Epidermal melanocyte (primary cell): ENCODE data around the gene KRT31.
"Not testable (repeated sequence)": the region's sequence is repeated elsewhere in the genome, so short reads cannot be mapped to it uniquely, and the experiment has no call there.

ENCODE experiments used
- DNase-seq: peaks from one replicate; pipeline ENCODE4 v3.0.0; 2011; ENCODE audit warnings: low spot score; ENCODE audit not compliant: insufficient read length

KRT31 gene

DNA sequence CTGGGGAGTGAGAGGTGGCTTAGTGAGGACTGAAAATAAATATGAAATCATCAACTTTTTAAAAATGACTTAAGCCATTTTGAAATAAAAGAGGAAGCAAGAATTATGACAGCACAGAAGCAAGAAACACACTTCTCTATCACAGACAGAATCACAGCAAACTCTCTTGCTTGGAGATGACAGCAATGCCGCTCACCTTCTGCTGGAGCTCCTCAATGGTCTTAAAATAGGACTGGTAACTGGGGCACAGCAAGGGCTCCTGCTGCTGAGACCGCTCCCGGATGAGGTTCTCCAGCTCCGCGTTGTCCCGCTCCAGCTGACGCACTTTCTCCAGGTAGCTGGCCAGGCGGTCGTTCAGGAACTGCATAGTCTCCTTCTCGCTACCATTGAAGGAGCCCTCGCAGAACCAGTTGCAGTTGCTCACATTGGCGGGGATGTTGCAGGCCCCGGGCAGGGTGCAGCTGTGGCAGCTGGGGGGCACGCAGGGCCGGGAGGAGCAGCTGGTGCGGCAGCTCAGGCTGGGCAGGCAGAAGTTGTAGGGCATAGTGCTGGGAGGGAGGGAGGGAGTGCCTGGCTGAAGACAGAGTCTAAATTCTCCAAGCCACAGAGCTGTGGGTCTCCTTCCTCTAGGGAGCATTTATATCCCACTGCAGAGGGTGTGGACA lies at the start of gene KRT31:
Gene KRT31 (minus strand): TSS at position 613 of the 665 bp plus-strand sequence. CDS start 69 bp downstream, at position 544.
- no peak for DNase-seq

DNA sequence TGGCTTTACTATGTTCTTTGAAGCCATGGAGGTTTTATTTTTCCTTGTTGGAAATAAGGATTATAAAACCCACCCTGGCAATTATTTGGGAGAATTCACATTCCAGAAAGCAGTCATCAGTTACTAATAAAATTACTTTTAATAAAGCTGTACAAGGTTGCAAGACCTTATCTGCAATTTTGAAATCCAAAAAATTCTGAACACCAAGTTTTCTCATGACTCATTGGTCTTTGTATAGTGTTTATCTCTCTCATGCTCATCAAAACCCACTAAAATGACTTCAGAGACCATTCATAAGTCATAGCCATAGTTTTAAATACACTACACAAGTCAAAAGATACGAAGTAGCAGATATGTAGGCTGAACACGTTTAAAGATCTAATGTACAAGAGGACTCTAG lies 49.4 kb upstream of the KRT31 start:
- no peak for DNase-seq

DNA sequence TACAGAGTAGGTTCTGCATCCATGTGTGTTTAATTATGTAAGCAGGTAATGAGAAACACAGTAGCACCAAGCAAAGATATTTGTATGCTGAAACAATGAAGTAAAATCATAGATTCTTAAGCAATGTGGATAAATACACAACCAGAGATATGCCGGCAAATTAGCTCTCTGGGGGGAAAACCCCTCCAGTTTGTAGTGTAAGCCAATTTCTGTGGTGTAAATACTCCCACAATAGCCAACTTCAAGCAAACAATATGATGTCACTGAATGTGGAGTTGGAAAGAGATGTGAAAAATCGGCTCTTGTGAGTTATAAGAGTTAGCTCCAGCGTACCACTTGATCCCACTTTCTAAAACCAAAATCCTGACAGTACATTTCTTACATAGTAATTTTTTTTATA lies 47.2 kb upstream of the KRT31 start:
- DNase-seq, result no peak

DNA sequence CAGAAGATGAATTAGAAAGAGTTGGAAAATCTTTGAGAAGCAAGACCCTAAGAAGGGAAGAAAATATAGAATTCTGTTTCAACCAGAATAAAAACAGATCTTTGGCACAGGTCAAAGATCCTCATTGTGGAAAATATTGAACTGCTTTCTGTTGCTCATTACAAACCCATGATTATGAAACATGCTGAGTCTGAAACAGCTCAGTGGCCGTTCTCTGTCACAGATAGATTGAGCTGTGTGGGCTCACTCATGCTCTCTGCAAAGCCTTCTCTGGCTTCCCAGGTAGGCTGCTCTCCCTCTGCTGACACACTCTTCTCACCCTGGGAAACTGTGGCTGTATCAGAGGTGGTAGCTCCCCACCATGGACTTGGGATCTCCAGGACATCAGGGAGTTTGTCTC lies 46.8 kb upstream of the KRT31 start:
- DNase-seq, result no peak

DNA sequence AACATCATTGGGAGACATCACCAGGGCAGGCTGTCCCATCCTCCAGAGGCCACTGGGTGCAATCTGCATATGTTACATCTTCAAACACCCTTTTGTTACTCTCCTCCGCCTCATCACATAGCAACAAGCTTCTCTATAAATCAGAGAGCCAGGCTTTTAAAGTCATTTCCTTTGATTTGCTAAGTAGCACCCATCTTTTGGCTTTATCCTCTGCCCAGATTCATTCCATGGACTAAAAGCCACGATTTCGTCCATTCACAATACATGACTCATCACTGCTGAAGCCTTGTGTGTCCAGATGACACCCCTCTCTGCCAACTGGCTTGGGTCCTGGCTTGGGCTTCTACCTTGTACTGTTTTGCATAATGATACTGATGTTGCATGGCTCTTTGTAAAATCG lies 45.3 kb upstream of the KRT31 start:
- DNase-seq, result no peak

DNA sequence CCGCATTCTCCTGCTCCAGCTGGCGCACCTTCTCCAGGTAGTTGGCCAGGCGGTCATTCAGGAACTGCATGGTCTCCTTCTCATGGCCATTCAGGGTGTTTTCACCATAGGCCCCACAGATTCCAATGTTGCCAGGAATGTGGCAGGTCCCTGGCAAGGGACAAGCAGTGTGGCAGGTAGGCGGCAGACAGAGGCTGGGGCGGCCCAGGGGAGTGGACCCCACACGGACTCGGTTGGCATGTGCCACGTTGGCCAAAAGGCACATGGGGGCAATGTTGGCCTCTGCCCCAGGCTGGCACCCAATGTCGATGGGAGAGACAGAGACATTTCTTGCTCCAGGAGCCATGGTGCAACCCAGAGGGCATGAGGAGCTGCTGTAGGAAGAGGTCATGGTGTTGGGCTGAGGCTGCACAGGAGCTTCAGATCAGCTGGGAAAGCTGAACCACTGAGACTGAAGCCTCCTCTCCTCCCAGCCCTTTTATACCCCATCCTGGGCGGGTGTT lies 43.2 kb upstream of the KRT31 start, which contains the start of gene KRT38:
Gene KRT38 (minus strand): TSS at position 453 of the 503 bp plus-strand sequence. CDS start 62 bp downstream, at position 391.
- no peak for DNase-seq

DNA sequence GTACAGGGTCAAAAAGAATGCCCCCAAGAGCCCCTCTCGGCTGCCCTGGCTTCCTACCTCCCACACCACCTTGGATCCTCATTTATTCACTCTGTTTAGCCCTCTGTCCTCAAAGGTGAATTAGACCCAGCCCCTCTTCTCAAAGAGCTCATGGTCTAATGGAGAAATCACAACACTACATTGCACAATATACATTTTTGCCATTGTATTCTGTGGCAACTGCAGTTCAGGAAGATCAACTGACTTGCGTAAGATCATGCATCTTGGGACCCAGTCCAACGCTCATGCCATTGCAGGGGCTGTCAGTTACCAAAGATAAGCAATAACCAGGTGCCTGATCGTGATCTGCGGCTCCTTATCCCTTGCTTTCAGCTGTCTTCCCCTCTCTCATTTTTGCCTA lies 42.0 kb upstream of the KRT31 start:
- DNase-seq, result no peak

DNA sequence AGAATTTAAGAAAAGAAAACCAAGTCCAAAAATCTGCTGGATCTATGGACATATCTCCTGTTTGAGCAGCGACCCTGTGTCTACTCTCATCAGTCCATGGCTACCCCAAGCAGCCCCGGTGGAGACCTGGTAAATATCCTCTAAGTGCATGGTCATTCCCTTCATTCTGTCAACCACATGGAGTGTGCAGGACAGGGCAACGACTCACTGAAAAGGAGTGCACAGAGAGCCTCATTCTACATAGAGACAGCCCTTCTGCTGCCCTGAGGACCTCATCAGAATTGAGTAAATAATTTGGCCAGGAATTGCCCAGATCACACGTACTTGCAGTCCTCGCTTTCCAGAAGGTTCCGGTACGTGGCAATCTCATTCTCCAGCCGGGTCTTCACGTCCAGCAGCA lies 40.4 kb upstream of the KRT31 start:
- no peak for DNase-seq

DNA sequence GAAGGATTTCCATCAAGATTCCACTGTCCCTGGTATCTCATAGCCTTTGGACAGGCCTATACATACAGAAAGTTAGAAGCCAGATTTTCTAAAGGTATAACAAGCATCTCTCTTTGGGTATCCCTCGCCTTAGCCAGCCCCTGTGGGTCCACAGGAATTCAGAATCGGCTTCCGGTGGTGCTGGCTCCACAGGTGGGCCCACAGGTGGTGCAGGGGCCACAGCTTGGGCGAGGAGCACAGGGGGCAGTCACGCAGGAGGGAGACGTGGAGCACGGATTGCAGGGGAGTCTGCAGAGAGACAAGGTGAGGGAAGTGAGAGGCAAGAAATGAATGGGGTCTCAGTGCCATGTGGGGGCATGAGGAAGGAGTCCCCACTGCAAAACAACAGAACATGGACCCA lies 39.8 kb upstream of the KRT31 start:
- DNase-seq, result no peak

DNA sequence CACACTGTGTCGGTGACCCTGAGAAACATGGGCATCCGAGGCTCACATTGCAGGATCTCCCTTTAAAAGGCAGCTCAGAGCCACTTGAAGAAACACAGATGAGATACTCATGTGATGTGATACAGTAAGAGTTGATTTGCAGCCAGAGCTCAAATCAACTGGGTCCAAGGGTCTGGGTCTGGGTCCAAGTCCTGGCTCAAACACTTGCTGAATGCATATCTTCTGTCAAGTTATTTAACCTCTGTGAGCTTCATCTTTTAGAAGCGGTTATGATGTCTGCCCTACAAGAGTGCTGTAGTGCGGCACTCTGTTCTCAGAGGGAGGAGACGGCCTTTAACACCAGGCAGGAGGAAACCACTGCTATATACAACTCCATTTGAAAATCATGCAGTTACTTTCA lies 37.0 kb upstream of the KRT31 start:
- no peak for DNase-seq

DNA sequence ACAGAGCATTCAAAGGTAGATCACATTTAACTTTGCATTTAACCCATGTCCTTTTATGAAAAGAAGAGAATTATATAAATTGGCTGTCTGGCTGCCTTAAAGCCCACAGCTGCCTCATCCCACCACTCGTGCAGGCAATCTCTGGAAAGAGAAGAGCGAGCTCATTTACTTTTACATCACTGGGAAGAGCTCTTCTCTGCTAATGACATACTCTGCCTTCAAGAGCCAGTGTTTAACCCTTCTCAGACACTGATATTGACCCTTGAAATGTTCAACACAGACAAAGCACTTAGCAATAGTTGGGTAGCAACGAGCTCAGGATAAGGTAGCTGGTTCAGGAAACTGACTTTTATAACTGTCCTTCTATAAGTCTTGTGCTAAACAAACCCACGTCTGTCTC lies 36.6 kb upstream of the KRT31 start:
- no peak for DNase-seq

DNA sequence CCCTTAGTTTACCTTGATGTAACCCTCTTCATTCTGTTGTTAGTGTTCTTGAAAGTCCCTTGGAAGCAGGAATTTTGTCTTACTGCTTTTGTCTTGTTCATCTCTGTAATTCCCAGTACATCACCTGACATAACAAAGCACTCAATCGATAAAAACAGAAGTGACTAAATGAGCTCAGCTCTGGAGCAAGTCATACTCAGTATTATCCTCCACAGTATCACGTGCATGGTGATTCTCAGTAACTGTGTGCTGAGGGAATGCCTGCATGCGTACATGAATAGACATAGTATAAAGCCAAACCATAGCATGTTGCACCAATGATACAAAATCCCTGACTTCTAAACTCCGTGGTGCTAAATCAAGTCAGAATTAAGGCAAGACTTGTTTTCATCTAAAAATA lies 36.2 kb upstream of the KRT31 start:
- no peak for DNase-seq

DNA sequence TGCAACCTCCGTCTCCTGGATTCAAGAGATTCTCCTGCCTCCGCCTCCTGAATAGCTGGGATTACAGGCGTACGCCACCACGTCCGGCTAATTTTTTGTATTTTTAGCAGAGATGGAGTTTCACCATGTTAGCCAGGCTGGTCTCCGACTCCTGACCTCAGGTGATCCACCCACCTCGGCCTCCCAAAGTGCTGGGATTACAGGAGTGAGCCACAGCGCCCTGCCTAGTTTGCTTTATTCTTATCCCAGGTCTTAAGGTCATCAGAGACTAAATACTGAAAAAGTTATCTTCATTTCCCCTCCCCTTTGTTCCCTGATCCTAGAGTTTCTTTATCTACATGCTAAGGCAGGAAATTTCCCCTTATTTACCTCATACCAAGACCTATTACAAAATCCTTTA lies 33.0 kb upstream of the KRT31 start:
- not testable (repeated sequence) for DNase-seq

DNA sequence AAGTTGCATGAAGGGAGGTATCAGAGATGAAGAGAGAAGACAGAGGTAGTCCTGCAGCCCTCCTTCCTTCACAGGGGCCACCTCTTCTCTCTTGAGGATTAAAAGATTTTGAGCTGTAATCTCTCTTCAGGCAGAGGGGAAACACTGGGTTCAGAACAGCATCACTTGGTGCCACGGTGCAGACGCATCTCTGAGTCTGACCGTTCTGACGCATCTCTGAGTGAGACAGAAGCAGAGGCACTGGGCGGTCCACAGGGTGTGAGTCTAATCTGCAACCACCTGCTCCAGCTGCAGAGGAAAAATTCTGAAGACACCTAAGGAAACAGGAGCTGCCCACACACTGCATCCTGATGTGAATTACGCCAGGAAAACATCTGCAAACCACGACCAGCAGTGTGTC lies 32.3 kb upstream of the KRT31 start:
- DNase-seq, result no peak

DNA sequence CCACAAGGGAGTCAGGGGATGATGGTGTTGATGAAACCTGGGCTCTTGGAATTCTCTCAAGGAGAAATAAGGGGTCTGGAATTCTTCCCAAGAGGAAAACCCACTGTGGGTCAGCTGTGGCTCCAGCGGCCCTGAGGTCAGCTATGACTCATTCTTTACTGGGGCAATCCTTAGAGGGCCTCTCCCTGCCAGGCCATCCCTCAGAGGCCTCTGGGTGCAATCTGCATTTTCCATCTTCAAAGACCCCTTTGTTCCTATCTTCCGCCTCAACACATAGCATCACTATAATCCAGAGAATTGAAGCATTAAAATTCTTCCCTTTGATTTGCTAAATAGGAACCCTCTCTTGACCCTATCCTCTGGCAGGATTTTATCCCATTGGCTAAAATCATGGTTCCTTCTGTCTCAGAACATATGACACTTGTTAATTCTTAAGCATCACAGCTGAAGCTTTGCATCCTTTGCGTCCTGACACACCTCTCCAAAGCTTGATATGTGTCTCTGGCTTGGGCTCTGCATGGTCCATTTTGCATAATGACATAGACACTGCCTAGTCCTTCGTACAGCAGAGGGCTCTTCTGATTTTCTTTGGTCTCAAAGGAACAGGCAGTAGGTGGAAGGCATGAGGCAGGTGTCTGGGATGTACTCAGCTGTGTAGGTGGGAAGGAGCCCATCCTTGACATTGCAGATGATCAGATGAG lies 31.3 kb upstream of the KRT31 start:
- DNase-seq, result peak; percentile 56

DNA sequence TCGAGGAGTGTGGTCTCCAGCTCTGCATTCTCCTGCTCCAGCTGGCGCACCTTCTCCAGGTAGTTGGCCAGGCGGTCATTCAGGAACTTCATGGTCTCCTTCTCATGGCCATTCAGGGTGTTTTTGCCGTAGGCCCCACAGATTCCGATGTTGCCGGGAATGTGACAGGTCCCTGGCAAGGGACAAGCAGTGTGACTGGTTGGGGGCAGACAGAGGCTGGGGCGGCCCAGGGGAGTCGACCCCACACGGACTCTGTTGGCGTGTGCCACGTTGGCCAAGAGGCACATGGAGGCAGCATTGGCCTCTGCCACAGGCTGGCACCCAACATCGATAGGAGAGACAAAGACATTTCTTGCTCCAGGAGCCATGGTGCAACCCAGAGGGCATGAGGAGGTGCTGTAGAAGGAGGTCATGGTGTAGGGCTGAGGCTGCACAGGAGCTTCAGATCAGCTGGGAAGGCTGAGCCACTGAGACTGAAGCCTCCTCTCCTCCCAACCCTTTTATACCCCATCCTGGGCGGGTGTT lies 26.8 kb upstream of the KRT31 start, which contains the start of gene KRT37:
Gene KRT37 (minus strand): TSS at position 475 of the 525 bp plus-strand sequence. CDS start 62 bp downstream, at position 413.
- no peak for DNase-seq

DNA sequence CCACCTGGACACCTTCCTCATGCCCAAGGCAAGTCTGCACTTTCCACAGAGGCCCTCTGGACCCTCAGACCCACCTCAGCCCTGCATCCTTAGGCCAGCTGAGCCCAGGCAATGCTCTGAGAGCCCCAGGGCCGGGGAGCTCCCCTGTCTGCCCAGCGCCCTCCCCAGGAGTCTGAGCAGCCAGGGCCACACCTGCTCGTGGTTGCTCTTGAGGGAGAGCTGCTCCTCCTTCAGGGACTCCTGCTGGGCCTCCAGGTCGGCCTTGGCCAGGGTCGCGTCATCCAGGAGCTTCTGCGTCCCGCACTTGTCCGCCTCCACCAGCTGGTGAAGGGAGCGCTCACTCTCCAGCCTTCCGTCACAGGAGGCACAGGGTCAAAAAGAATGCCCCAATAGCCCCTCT lies 25.2 kb upstream of the KRT31 start:
- not testable (repeated sequence) for DNase-seq

DNA sequence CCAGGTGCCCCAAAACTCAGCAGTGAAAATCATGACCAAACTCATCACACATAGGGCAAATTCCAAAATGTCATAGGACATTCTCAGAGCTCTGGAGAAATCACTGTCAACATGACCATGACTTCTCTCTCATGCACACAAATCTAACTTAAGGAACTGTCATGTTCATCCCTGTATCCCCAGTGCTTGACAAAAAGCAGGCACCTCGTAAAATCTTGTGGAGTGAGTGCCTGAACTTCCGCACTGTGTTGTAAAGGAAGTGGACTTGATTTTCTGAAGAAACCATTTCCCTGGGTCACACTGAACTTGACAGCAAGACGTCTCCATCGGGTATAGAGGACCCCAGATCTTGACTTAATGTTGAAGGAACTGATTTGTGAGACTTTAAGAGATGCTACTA lies 24.2 kb upstream of the KRT31 start:
- no peak for DNase-seq

DNA sequence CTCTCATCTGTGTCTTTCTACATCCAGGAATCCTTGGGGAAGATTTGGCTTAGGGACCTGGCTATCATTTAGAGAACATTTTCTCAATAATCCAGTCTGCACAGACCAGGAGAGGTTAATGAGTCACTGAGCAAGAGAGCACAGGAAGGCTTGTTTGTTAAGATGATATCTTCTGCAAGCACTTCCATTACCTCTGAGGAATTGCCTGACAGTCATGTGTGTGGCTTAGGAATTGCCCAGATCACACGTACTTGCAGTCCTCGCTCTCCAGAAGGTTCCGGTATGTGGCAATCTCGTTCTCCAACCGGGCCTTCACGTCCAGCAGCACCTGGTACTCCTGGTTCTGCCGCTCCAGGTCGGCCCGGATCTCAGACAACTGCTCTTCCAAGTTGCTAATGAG lies 23.7 kb upstream of the KRT31 start:
- DNase-seq, result no peak

DNA sequence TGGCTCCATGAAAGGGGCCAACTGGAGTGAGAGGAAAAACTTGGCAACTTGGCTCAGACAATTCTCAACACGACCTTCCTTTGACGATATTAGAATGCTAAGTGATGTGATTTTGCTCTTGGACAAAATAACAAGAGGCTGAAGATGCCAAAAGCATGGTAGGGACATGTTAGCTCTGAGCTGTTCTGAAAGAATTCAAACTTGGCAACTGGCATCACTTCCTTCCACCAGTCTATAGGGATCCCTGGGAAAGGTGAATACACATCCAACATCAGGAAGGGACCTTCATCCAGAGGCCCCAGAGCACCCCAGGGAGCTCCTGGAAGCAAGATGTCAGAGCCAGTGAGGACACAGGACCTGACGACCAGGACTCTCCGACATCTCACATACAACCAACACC lies 22.7 kb upstream of the KRT31 start:
- no peak for DNase-seq

DNA sequence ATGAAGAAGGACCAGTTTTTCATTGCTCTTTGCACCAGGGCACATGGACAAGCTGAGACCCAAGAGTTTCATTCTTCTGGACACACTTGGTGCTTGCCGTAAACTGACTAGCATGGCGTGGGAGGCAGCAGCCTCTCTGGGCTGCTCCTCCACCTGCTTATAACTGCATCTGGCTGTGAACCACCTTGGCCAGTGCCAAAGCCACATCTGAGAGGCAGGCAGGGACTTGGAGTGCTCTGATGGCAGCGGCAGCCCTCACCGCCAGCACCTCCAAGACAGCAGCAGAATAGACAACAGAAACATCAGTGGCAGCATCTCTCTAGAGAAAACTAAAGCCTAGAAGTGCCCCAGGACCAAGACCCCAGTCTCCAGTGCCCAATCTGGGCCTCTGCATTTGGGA lies 22.3 kb upstream of the KRT31 start:
- no peak for DNase-seq

DNA sequence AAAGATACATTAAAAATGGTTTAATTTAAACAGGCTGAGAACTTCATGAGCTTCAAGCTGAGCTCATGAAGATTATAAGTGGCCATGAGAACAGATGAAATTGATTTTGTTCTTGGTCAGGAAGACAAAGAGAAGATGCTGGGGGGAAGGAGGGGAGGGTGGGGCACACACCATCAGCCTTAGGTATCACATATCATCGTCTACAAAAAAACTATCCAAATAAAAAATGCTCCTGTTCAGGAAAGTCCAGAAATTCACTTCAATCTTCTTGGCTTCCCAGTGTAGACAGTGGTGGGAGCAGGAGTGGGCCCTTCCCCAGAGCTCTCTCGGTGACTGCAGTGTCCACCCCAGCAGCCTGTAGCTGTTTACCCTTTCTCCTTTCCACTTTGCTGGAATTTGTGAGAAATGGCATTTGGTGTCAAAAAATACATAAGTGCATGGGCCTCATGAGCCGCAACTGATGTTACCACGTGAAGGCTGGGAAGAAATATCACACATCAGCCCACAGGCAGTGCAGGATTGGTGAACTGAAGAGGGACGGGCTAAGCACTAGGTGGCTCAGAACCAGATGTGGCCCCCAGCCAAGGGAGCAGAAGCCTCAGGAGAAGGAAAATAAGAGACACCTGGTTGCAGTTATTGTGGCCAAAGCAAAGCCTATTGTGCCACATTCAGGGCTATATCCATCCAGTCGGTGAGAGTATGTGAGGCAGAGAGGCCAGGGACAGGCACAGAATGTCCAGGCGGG lies 20.9 kb upstream of the KRT31 start:
- no peak for DNase-seq
